ENCODE measurements around the gene PRKD1.

The PRKD1 gene

GRCh38 chr14:29759521-29760340, 167.9 kb downstream of the PRKD1 start:
- in situ Hi-C loops (cut with HindIII; ENCODE audit: low pct_ligation_motif_present, low sequenced_read_pairs) = no loop called here
- no peak overlapping the region for H3K27ac ChIP-seq
- H3K36me3 ChIP-seq (replicated peaks) = no peaks in the 10 kb centered on the region
- TF ChIP-seq CTCF (IDR thresholded peaks at IDR 0.05; ENCODE audit: low read depth, low read length, missing control alignments) = no peak
- no peak for DNase-seq
- no peaks in the 10 kb centered on the region for H3K27me3 ChIP-seq (replicated peaks)
- H3K4me3 ChIP-seq (ENCODE audit: low read depth, low read length) = no peak overlapping the region

- no peak for TF ChIP-seq CTCF (IDR thresholded peaks at IDR 0.05; ENCODE audit: low read depth, low read length, missing control alignments)
- Histone ChIP-seq H3K27me3 (replicated peaks) (no peaks in the 10 kb centered on the region), H3K27ac (no peak overlapping the region), H3K4me3 (ENCODE audit: low read depth, low read length) (no peak overlapping the region), H3K36me3 (replicated peaks) (no peaks in the 10 kb centered on the region)
- DNase-seq = no peak
- in situ Hi-C loops (cut with HindIII; ENCODE audit: low pct_ligation_motif_present, low sequenced_read_pairs) = no loop called here
These were observed 169.9 kb downstream of the PRKD1 start for GRCh38 chr14:29757711-29758233.

- Histone ChIP-seq H3K27me3 (replicated peaks) (no peaks in the 10 kb centered on the region), H3K36me3 (replicated peaks) (no peaks in the 10 kb centered on the region), H3K4me3 (ENCODE audit: low read depth, low read length) (no peak overlapping the region), H3K27ac (no peak overlapping the region)
- no peak for TF ChIP-seq CTCF (IDR thresholded peaks at IDR 0.05; ENCODE audit: low read depth, low read length, missing control alignments)
- in situ Hi-C loops (cut with HindIII; ENCODE audit: low pct_ligation_motif_present, low sequenced_read_pairs) = no loop called here
- no peak for DNase-seq
These were observed 170.4 kb downstream of the PRKD1 start for GRCh38 chr14:29757188-29757680.

GRCh38 chr14:29756019-29756385, 171.6 kb downstream of the PRKD1 start:
- Histone ChIP-seq H3K27me3 (replicated peaks) (no peaks in the 10 kb centered on the region), H3K36me3 (replicated peaks) (no peaks in the 10 kb centered on the region), H3K4me3 (ENCODE audit: low read depth, low read length) (no peak overlapping the region), H3K27ac (no peak overlapping the region)
- in situ Hi-C loops (cut with HindIII; ENCODE audit: low pct_ligation_motif_present, low sequenced_read_pairs) = no loop called here
- TF ChIP-seq CTCF (IDR thresholded peaks at IDR 0.05; ENCODE audit: low read depth, low read length, missing control alignments) = no peak
- DNase-seq = no peak

- in situ Hi-C loops (cut with HindIII; ENCODE audit: low pct_ligation_motif_present, low sequenced_read_pairs) = no loop called here
- no peak for TF ChIP-seq CTCF (IDR thresholded peaks at IDR 0.05; ENCODE audit: low read depth, low read length, missing control alignments)
- Histone ChIP-seq H3K27me3 (replicated peaks) (no peaks in the 10 kb centered on the region), H3K4me3 (ENCODE audit: low read depth, low read length) (no peak overlapping the region), H3K27ac (no peak overlapping the region), H3K36me3 (replicated peaks) (no peaks in the 10 kb centered on the region)
- DNase-seq = no peak
These were observed 172.2 kb downstream of the PRKD1 start for GRCh38 chr14:29755311-29756018.
